Pulmonary artery endothelial cell (primary cell): Measurements from ENCODE around the gene TMC3. TPM values are rescaled to one million over a fixed set of nuclear protein-coding genes. Genes with fewer than 3 reads are reported as not detected.
"Not testable (repeated sequence)": the region's sequence is repeated elsewhere in the genome, so short reads cannot be mapped to it uniquely, and the experiment has no call there.

Experiments used
- DNase-seq: peaks from one replicate; pipeline ENCODE4 v3.0.0-alpha.2; 2011; ENCODE audit warnings: low read depth, low spot score
- total RNA-seq: library from RNA; depleted of rRNA; stranded (reverse); fragments of >200 nt; gene quantifications from 2 replicates; pipeline ENCODE4 v1.2.3, GENCODE V29; 2014

Gene TMC3
- total RNA-seq, 1 donor from 2014 or later: not detected

GRCh38 chr15:81347910-81348309 lies 26.1 kb downstream of the TMC3 start:
- no peak for DNase-seq

GRCh38 chr15:81346611-81347010 lies 27.4 kb downstream of the TMC3 start:
- DNase-seq: no peak

- DNase-seq: no peak
Observed at GRCh38 chr15:81343371-81343770, 30.6 kb downstream of the TMC3 start.

- DNase-seq: no peak
Observed at GRCh38 chr15:81341351-81341750, 32.7 kb downstream of the TMC3 start.

- DNase-seq: no peak
Observed at GRCh38 chr15:81339851-81340250, 34.2 kb downstream of the TMC3 start.

- DNase-seq: no peak
Observed at GRCh38 chr15:81339321-81339720, 34.7 kb downstream of the TMC3 start.

GRCh38 chr15:81338170-81339007 lies 35.6 kb downstream of the TMC3 start:
- no peak for DNase-seq

- DNase-seq: no peak
Observed at GRCh38 chr15:81337713-81338157, 36.3 kb downstream of the TMC3 start.

- no peak for DNase-seq
Observed at GRCh38 chr15:81337241-81337640, 36.8 kb downstream of the TMC3 start.

GRCh38 chr15:81336568-81336967 lies 37.4 kb downstream of the TMC3 start:
- no peak for DNase-seq

- no peak for DNase-seq
Observed at GRCh38 chr15:81335631-81336030, 38.4 kb downstream of the TMC3 start.

- DNase-seq: no peak
Observed at GRCh38 chr15:81334768-81335435, 39.1 kb downstream of the TMC3 start.

GRCh38 chr15:81333363-81333762 lies 40.6 kb downstream of the TMC3 start:
- no peak for DNase-seq

GRCh38 chr15:81332326-81332725 lies 41.7 kb downstream of the TMC3 start:
- DNase-seq: no peak

GRCh38 chr15:81331600-81331999 lies 42.4 kb downstream of the TMC3 start:
- DNase-seq: no peak

- not testable (repeated sequence) for DNase-seq
Observed at GRCh38 chr15:81331141-81331540, 42.9 kb downstream of the TMC3 start.

GRCh38 chr15:81330366-81331090 lies 43.5 kb downstream of the TMC3 start:
- no peak for DNase-seq

- DNase-seq: no peak
Observed at GRCh38 chr15:81329446-81329845, 44.6 kb downstream of the TMC3 start.

GRCh38 chr15:81327516-81327915 lies 46.5 kb downstream of the TMC3 start:
- no peak for DNase-seq

- no peak for DNase-seq
Observed at GRCh38 chr15:81326466-81327212, 47.4 kb downstream of the TMC3 start.
